Vagina (tissue), 2 donors: ENCODE measurements around the gene AFAP1L1. TPM values are rescaled to one million over a fixed set of nuclear protein-coding genes. Genes with fewer than 3 reads are reported as not detected.
"Not testable (repeated sequence)": the region's sequence is repeated elsewhere in the genome, so short reads cannot be mapped to it uniquely, and the experiment has no call there.

Experiments
- DNase-seq, 2 donors: peaks; one replicate each; pipeline ENCODE4 v3.0.0-alpha.2; 2017; ENCODE audit errors: extremely low spot score in 2 of 2
- H3K27ac ChIP-seq: fragments of 200-600 bp; sonication (generic); one replicate; pipeline ENCODE4 v1.5.1; 2019
- H3K27me3 ChIP-seq: fragments of 200-600 bp; sonication (generic); one replicate; pipeline ENCODE4 v1.5.1; 2019
- H3K36me3 ChIP-seq, 2 donors: fragments of 200-600 bp; sonication (generic); one replicate each; pipeline ENCODE4 v1.5.1; 2017 to 2019
- H3K4me1 ChIP-seq: fragments of 200-600 bp; sonication (generic); one replicate; pipeline ENCODE4 v1.5.1; 2019
- H3K4me3 ChIP-seq, 2 donors: fragments of 200-600 bp; sonication (generic); 1 replicate in 1 of 2; 2 replicates in 1 of 2; pipeline ENCODE4 v1.5.1; 2016 to 2019
- H3K9me3 ChIP-seq: fragments of 200-600 bp; sonication (generic); one replicate; pipeline ENCODE4 v1.5.1; 2019
- CTCF ChIP-seq, 3 experiments: fragments of 450-650 bp in 2 of 3; fragments of 200-600 bp in 1 of 3; sonication (generic) in 1 of 3; IDR thresholded peaks; one replicate each; pipeline ENCODE4 v1.5.1; 2017 to 2019; ENCODE audit warnings: antibody characterized with exemption in 3 of 3, mild to moderate bottlenecking in 2 of 3, moderate library complexity in 2 of 3
- POLR2A ChIP-seq, 2 donors: fragments of 450-650 bp; IDR thresholded peaks; one replicate each; pipeline ENCODE4 v1.6.1; 2017; ENCODE audit warnings: antibody characterized with exemption in 2 of 2, mild to moderate bottlenecking in 2 of 2, moderate library complexity in 2 of 2
- POLR2AphosphoS5 ChIP-seq, 2 donors: sonication (generic); formaldehyde crosslinking; IDR thresholded peaks; one replicate each; pipeline ENCODE4 v1.9.0; 2017; ENCODE audit warnings: antibody characterized with exemption in 2 of 2, mild to moderate bottlenecking in 2 of 2, low read depth in 1 of 2; ENCODE audit not compliant: insufficient read depth in 1 of 2
- intact Hi-C: fragments of 100-400 bp; cut with DNase I; formaldehyde crosslinking; loops from one replicate; pipeline ENCODE4 v1.15.1; 2023
- total RNA-seq: library from RNA; depleted of rRNA; stranded (reverse); fragments of >200 nt; gene quantifications from one replicate; pipeline ENCODE4 v1.2.3, GENCODE V29; 2016

The AFAP1L1 gene
- total RNA-seq, 1 donor from 2014 or later, result 14.7 TPM

GRCh38 chr5:149386166-149386565 lies 114.5 kb downstream of the AFAP1L1 start:
- no peak overlapping the region for H3K4me3 ChIP-seq
- DNase-seq, result no peak
- H3K27ac ChIP-seq, result peak overlapping the region; percentile 91
- peaks cover 76% of the 10 kb centered on the region for H3K4me1 ChIP-seq
- H3K36me3 ChIP-seq, result no peaks in the 10 kb centered on the region
- H3K9me3 ChIP-seq, result no peaks in the 10 kb centered on the region
- TF ChIP-seq CTCF (IDR thresholded peaks at IDR 0.05) (no peak), POLR2A (IDR thresholded peaks at IDR 0.05) (no peak), POLR2AphosphoS5 (IDR thresholded peaks at IDR 0.05; ENCODE audit: insufficient read depth in 1 of 2, low read depth in 1 of 2) (no peak)
- intact Hi-C loops, result loop anchor here (2.0 kb wide), 1 partner anchor 21 kb away; no protein-coding TSS in a partner anchor
- H3K27me3 ChIP-seq, result no peaks in the 10 kb centered on the region

- peaks cover 69% of the 10 kb centered on the region for H3K4me1 ChIP-seq
- H3K36me3 ChIP-seq, result no peaks in the 10 kb centered on the region
- DNase-seq, result no peak
- peak overlapping the region; percentile 91 for H3K27ac ChIP-seq
- intact Hi-C loops, result loop anchor here (2.0 kb wide), 1 partner anchor 20 kb away; no protein-coding TSS in a partner anchor
- H3K4me3 ChIP-seq, result peak overlapping the region in 1 of 2 donors; percentile 11
- no peaks in the 10 kb centered on the region for H3K27me3 ChIP-seq
- peak in 1 of 2 donors; percentile 62 for TF ChIP-seq POLR2AphosphoS5 (IDR thresholded peaks at IDR 0.05; ENCODE audit: insufficient read depth in 1 of 2, low read depth in 1 of 2)
- no peak for TF ChIP-seq POLR2A (IDR thresholded peaks at IDR 0.05)
- H3K9me3 ChIP-seq, result no peaks in the 10 kb centered on the region
Observed at GRCh38 chr5:149387081-149387631, 115.5 kb downstream of the AFAP1L1 start.

GRCh38 chr5:149387982-149388381 lies 116.3 kb downstream of the AFAP1L1 start:
- H3K27ac ChIP-seq, result peak overlapping the region; percentile 91
- H3K4me1 ChIP-seq, result peaks cover 60% of the 10 kb centered on the region
- no peaks in the 10 kb centered on the region for H3K9me3 ChIP-seq
- no peak for TF ChIP-seq CTCF (IDR thresholded peaks at IDR 0.05)
- TF ChIP-seq POLR2AphosphoS5 (IDR thresholded peaks at IDR 0.05; ENCODE audit: insufficient read depth in 1 of 2, low read depth in 1 of 2), result peak in 1 of 2 donors; percentile 43
- DNase-seq, result no peak
- no peak overlapping the region for H3K4me3 ChIP-seq
- intact Hi-C loops, result loop anchor here (2.0 kb wide), 1 partner anchor 19 kb away; no protein-coding TSS in a partner anchor
- no peaks in the 10 kb centered on the region for H3K27me3 ChIP-seq
- H3K36me3 ChIP-seq, result no peaks in the 10 kb centered on the region

- no peak for DNase-seq
- TF ChIP-seq POLR2AphosphoS5 (IDR thresholded peaks at IDR 0.05; ENCODE audit: insufficient read depth in 1 of 2, low read depth in 1 of 2) (no peak), CTCF (IDR thresholded peaks at IDR 0.05) (no peak), POLR2A (IDR thresholded peaks at IDR 0.05) (no peak)
- peak overlapping the region; percentile 91 for H3K27ac ChIP-seq
- no peaks in the 10 kb centered on the region for H3K36me3 ChIP-seq
- intact Hi-C loops, result no loop called here
- no peaks in the 10 kb centered on the region for H3K27me3 ChIP-seq
- H3K4me1 ChIP-seq, result peaks cover 54% of the 10 kb centered on the region
- no peaks in the 10 kb centered on the region for H3K9me3 ChIP-seq
- no peak overlapping the region for H3K4me3 ChIP-seq
Observed at GRCh38 chr5:149388498-149389190, 117.0 kb downstream of the AFAP1L1 start.

GRCh38 chr5:149389552-149390495 lies 118.2 kb downstream of the AFAP1L1 start:
- Histone ChIP-seq H3K36me3 (no peaks in the 10 kb centered on the region), H3K27ac (peak overlapping the region; percentile 91), H3K9me3 (no peaks in the 10 kb centered on the region), H3K4me1 (peaks cover 42% of the 10 kb centered on the region), H3K27me3 (no peaks in the 10 kb centered on the region), H3K4me3 (no peak overlapping the region)
- TF ChIP-seq CTCF (IDR thresholded peaks at IDR 0.05), result no peak
- peak in 1 of 2 donors; percentile 63 for TF ChIP-seq POLR2AphosphoS5 (IDR thresholded peaks at IDR 0.05; ENCODE audit: insufficient read depth in 1 of 2, low read depth in 1 of 2)
- DNase-seq, result no peak
- intact Hi-C loops, result no loop called here

GRCh38 chr5:149391076-149391475 lies 119.4 kb downstream of the AFAP1L1 start:
- H3K4me3 ChIP-seq, intact Hi-C loops, H3K9me3 ChIP-seq, H3K27me3 ChIP-seq, H3K36me3 ChIP-seq, DNase-seq: not testable (repeated sequence)
- Histone ChIP-seq H3K27ac (peak overlapping the region; percentile 91), H3K4me1 (peaks cover 31% of the 10 kb centered on the region)
